ENCODE results near the gene OR3A2. TPM values are rescaled to one million over a fixed set of nuclear protein-coding genes. Genes with fewer than 3 reads are reported as not detected.

OR3A2 gene
- total and polyA plus RNA-seq, 9 of the 15 experiments (the other 6 are each of a cell fraction or from before 2014, with no cell fraction given) = not detected

DNA sequence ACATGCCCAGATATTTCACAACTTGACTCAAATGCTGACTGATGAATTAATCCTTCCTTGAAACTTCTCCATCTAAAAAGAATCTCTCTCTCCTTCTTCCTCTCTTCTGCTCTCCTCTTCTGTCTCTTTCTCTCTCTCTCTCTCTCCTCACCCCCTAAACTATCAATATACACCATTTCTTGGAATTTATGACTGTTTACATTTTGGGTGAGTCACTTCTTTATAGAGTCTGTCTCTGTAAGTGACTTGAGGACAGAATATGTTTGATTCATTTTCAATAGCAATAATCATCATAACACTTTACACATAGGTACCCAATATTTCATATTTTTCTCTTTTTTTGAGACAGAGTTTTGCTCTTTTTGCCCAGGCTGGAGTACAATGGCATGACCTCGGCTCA lies 103.2 kb downstream of the OR3A2 start (continued):
- TF ChIP-seq NR2C2 (CRISPR knock-in tag; IDR thresholded peaks at IDR 0.05) (no peak), NR2C2 (tag; IDR thresholded peaks at IDR 0.05) (no peak), ZNF263 (CRISPR knock-in tag; IDR thresholded peaks at IDR 0.05; ENCODE audit: borderline replicate concordance) (no peak), POLR3A (IDR thresholded peaks at IDR 0.05; ENCODE audit: borderline replicate concordance, extremely low read depth, insufficient read depth, insufficient read length) (no peak), ZNF41 (CRISPR knock-in tag; conservative IDR thresholded peaks at IDR 0.05) (no peak), SLC30A9 (CRISPR knock-in tag; IDR thresholded peaks at IDR 0.05) (no peak), MAFK (IDR thresholded peaks at IDR 0.05; ENCODE audit: low read length) (no peak), EP400 (IDR thresholded peaks at IDR 0.05) (no peak)
- TF ChIP-seq, protein P1, sequence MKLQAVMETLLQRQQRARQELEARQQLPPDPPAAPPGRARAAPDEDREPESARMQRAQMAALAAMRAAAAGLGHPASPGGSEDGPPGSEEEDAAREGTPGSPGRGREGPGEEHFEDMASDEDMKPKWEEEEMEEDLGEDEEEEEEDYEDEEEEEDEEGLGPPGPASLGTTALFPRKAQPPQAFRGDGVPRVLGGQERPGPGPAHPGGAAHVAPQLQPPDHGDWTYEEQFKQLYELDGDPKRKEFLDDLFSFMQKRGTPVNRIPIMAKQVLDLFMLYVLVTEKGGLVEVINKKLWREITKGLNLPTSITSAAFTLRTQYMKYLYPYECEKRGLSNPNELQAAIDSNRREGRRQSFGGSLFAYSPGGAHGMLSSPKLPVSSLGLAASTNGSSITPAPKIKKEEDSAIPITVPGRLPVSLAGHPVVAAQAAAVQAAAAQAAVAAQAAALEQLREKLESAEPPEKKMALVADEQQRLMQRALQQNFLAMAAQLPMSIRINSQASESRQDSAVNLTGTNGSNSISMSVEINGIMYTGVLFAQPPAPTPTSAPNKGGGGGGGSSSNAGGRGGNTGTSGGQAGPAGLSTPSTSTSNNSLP (IDR thresholded peaks at IDR 0.05; ENCODE audit: borderline replicate concordance, low read depth, low read length) = no peak
- TF ChIP-seq, protein P2, sequence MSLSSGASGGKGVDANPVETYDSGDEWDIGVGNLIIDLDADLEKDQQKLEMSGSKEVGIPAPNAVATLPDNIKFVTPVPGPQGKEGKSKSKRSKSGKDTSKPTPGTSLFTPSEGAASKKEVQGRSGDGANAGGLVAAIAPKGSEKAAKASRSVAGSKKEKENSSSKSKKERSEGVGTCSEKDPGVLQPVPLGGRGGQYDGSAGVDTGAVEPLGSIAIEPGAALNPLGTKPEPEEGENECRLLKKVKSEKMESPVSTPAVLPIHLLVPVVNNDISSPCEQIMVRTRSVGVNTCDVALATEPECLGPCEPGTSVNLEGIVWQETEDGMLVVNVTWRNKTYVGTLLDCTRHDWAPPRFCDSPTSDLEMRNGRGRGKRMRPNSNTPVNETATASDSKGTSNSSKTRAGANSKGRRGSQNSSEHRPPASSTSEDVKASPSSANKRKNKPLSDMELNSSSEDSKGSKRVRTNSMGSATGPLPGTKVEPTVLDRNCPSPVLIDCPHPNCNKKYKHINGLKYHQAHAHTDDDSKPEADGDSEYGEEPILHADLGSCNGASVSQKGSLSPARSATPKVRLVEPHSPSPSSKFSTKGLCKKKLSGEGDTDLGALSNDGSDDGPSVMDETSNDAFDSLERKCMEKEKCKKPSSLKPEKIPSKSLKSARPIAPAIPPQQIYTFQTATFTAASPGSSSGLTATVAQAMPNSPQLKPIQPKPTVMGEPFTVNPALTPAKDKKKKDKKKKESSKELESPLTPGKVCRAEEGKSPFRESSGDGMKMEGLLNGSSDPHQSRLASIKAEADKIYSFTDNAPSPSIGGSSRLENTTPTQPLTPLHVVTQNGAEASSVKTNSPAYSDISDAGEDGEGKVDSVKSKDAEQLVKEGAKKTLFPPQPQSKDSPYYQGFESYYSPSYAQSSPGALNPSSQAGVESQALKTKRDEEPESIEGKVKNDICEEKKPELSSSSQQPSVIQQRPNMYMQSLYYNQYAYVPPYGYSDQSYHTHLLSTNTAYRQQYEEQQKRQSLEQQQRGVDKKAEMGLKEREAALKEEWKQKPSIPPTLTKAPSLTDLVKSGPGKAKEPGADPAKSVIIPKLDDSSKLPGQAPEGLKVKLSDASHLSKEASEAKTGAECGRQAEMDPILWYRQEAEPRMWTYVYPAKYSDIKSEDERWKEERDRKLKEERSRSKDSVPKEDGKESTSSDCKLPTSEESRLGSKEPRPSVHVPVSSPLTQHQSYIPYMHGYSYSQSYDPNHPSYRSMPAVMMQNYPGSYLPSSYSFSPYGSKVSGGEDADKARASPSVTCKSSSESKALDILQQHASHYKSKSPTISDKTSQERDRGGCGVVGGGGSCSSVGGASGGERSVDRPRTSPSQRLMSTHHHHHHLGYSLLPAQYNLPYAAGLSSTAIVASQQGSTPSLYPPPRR (CRISPR knock-in tag; IDR thresholded peaks at IDR 0.05; ENCODE audit: borderline replicate concordance) = no peak
- TF ChIP-seq, protein P3, sequence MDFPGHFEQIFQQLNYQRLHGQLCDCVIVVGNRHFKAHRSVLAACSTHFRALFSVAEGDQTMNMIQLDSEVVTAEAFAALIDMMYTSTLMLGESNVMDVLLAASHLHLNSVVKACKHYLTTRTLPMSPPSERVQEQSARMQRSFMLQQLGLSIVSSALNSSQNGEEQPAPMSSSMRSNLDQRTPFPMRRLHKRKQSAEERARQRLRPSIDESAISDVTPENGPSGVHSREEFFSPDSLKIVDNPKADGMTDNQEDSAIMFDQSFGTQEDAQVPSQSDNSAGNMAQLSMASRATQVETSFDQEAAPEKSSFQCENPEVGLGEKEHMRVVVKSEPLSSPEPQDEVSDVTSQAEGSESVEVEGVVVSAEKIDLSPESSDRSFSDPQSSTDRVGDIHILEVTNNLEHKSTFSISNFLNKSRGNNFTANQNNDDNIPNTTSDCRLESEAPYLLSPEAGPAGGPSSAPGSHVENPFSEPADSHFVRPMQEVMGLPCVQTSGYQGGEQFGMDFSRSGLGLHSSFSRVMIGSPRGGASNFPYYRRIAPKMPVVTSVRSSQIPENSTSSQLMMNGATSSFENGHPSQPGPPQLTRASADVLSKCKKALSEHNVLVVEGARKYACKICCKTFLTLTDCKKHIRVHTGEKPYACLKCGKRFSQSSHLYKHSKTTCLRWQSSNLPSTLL (IDR thresholded peaks at IDR 0.05) = no peak
- TF ChIP-seq, protein P4, sequence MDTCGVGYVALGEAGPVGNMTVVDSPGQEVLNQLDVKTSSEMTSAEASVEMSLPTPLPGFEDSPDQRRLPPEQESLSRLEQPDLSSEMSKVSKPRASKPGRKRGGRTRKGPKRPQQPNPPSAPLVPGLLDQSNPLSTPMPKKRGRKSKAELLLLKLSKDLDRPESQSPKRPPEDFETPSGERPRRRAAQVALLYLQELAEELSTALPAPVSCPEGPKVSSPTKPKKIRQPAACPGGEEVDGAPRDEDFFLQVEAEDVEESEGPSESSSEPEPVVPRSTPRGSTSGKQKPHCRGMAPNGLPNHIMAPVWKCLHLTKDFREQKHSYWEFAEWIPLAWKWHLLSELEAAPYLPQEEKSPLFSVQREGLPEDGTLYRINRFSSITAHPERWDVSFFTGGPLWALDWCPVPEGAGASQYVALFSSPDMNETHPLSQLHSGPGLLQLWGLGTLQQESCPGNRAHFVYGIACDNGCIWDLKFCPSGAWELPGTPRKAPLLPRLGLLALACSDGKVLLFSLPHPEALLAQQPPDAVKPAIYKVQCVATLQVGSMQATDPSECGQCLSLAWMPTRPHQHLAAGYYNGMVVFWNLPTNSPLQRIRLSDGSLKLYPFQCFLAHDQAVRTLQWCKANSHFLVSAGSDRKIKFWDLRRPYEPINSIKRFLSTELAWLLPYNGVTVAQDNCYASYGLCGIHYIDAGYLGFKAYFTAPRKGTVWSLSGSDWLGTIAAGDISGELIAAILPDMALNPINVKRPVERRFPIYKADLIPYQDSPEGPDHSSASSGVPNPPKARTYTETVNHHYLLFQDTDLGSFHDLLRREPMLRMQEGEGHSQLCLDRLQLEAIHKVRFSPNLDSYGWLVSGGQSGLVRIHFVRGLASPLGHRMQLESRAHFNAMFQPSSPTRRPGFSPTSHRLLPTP (IDR thresholded peaks at IDR 0.05; ENCODE audit: borderline replicate concordance, extremely low read depth, insufficient read length) = no peak
- TF ChIP-seq, protein P5, sequence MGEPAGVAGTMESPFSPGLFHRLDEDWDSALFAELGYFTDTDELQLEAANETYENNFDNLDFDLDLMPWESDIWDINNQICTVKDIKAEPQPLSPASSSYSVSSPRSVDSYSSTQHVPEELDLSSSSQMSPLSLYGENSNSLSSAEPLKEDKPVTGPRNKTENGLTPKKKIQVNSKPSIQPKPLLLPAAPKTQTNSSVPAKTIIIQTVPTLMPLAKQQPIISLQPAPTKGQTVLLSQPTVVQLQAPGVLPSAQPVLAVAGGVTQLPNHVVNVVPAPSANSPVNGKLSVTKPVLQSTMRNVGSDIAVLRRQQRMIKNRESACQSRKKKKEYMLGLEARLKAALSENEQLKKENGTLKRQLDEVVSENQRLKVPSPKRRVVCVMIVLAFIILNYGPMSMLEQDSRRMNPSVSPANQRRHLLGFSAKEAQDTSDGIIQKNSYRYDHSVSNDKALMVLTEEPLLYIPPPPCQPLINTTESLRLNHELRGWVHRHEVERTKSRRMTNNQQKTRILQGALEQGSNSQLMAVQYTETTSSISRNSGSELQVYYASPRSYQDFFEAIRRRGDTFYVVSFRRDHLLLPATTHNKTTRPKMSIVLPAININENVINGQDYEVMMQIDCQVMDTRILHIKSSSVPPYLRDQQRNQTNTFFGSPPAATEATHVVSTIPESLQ (CRISPR knock-in tag; IDR thresholded peaks at IDR 0.05) = no peak
